ENCODE data around the gene PSMD5.
A peak's percentile ranks its signal among the peaks of the same experiment; 100 is the strongest.

PSMD5 gene

DNA sequence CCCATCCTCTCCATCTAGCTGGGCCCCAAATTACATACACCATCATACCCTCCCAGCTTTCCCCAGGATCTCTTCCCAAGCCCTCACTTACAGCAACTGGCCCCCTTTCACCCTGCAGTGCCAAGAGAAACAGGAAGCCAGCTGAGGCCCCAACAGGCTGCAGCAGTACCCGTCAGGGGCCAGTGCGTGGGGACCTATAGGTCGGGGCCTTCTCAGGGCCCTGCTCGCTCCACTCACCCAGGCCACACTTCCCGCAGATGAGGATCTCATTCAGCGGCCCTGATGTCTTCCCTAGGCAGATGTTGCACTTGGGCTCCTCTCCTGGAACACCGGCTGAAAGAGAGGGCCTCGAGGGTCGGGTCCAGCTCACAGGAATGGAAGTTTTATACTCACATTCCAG, 27.5 kb upstream of the PSMD5 start:
- H3K27me3 ChIP-seq (ENCODE audit: insufficient read depth, low read length, poor library complexity, severe bottlenecking) = no peaks in the 10 kb centered on the region
- TF ChIP-seq, protein P1, sequence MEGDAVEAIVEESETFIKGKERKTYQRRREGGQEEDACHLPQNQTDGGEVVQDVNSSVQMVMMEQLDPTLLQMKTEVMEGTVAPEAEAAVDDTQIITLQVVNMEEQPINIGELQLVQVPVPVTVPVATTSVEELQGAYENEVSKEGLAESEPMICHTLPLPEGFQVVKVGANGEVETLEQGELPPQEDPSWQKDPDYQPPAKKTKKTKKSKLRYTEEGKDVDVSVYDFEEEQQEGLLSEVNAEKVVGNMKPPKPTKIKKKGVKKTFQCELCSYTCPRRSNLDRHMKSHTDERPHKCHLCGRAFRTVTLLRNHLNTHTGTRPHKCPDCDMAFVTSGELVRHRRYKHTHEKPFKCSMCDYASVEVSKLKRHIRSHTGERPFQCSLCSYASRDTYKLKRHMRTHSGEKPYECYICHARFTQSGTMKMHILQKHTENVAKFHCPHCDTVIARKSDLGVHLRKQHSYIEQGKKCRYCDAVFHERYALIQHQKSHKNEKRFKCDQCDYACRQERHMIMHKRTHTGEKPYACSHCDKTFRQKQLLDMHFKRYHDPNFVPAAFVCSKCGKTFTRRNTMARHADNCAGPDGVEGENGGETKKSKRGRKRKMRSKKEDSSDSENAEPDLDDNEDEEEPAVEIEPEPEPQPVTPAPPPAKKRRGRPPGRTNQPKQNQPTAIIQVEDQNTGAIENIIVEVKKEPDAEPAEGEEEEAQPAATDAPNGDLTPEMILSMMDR (conservative IDR thresholded peaks at IDR 0.05; ENCODE audit: low read length) = no peak
- no peak for TF ChIP-seq EZH2phosphoT487 (IDR thresholded peaks at IDR 0.05; ENCODE audit: borderline replicate concordance)
- H3K79me2 ChIP-seq (ENCODE audit: insufficient read depth, low read length) = peaks cover 96% of the 10 kb centered on the region
- peaks cover 12% of the 10 kb centered on the region for H4K20me1 ChIP-seq (ENCODE audit: insufficient read depth, low read length, poor library complexity, severe bottlenecking)
- no peak overlapping the region for H3K4me3 ChIP-seq (ENCODE audit: low read length, poor library complexity, severe bottlenecking)
- H3F3A ChIP-seq (ENCODE audit: low read depth) = no peaks in the 10 kb centered on the region
- H2AFZ ChIP-seq (ENCODE audit: low read length) = no peak overlapping the region
- H3K4me2 ChIP-seq (ENCODE audit: low read depth, low read length, poor library complexity, severe bottlenecking) = peak overlapping the region; percentile 5
- H3K4me1 ChIP-seq (ENCODE audit: insufficient read depth, low read length, poor library complexity, severe bottlenecking) = peaks cover 53% of the 10 kb centered on the region
- peaks cover 86% of the 10 kb centered on the region for H3K36me3 ChIP-seq (ENCODE audit: insufficient read depth, low read length)
- no peaks in the 10 kb centered on the region for H3K9me2 ChIP-seq (replicated peaks; ENCODE audit: low read depth, low read length)
- no peak overlapping the region for H3K9ac ChIP-seq (ENCODE audit: low read depth, low read length, poor library complexity, severe bottlenecking)
- H3K9me3 ChIP-seq (ENCODE audit: insufficient read depth, low read depth, low read length) = no peaks in the 10 kb centered on the region

DNA sequence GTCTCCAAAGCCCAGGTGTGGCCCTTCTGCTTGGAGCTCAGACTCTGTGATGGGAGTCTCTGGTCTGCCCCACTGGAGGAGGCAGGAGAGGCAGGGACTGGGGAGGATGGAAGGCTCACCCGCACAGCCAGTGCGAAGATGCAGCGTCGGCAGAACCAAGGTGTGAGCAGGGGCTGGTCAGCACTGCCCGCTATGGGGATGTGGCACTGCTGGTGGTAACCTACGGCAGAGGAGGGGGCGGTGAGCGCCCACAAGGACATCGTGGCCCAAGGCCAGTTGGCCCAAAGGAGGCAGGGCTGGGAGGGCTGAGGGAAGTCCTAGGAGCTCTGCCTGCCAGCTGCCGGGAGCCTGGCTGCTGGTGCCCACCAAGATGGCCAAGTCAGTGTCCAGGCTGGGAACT, 27.0 kb upstream of the PSMD5 start:
- peaks cover 48% of the 10 kb centered on the region for H3K4me1 ChIP-seq (ENCODE audit: insufficient read depth, low read length, poor library complexity, severe bottlenecking)
- H3K4me2 ChIP-seq (ENCODE audit: low read depth, low read length, poor library complexity, severe bottlenecking) = peak overlapping the region; percentile 5

DNA sequence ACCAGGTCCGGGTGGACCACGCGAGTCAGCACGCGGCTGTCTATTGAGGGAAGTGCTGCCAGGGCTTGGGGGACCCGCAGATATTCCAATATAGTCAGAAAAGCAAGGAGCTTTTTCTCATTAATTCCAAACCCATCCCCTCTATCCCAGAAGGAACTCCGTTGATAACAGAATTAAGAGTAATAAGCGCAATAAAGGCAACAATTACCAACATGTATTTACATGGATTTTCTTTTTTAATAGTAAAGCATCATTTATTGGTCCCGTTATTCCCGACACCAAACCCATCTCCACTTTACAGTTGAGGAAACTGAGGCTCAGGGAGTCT, 26.6 kb upstream of the PSMD5 start:
- no peak overlapping the region for H2AFZ ChIP-seq (ENCODE audit: low read length)
- TF ChIP-seq EZH2phosphoT487 (IDR thresholded peaks at IDR 0.05; ENCODE audit: borderline replicate concordance) = no peak
- TF ChIP-seq, protein P1 (conservative IDR thresholded peaks at IDR 0.05; ENCODE audit: low read length) = no peak
- peaks cover 44% of the 10 kb centered on the region for H3K4me1 ChIP-seq (ENCODE audit: insufficient read depth, low read length, poor library complexity, severe bottlenecking)
- H3K4me2 ChIP-seq (ENCODE audit: low read depth, low read length, poor library complexity, severe bottlenecking) = no peak overlapping the region
- H3F3A ChIP-seq (ENCODE audit: low read depth) = no peaks in the 10 kb centered on the region
- H3K36me3 ChIP-seq (ENCODE audit: insufficient read depth, low read length) = peaks cover 85% of the 10 kb centered on the region
- no peaks in the 10 kb centered on the region for H3K9me2 ChIP-seq (replicated peaks; ENCODE audit: low read depth, low read length)
- no peak overlapping the region for H3K9ac ChIP-seq (ENCODE audit: low read depth, low read length, poor library complexity, severe bottlenecking)
- no peak overlapping the region for H3K4me3 ChIP-seq (ENCODE audit: low read length, poor library complexity, severe bottlenecking)
- H4K20me1 ChIP-seq (ENCODE audit: insufficient read depth, low read length, poor library complexity, severe bottlenecking) = peaks cover 5% of the 10 kb centered on the region
- H3K27me3 ChIP-seq (ENCODE audit: insufficient read depth, low read length, poor library complexity, severe bottlenecking) = no peaks in the 10 kb centered on the region
- no peaks in the 10 kb centered on the region for H3K9me3 ChIP-seq (ENCODE audit: insufficient read depth, low read depth, low read length)
- peaks cover 89% of the 10 kb centered on the region for H3K79me2 ChIP-seq (ENCODE audit: insufficient read depth, low read length)

More for the DNA sequence above, 27.0 kb upstream of the PSMD5 start:
- no peak overlapping the region for H3K9ac ChIP-seq (ENCODE audit: low read depth, low read length, poor library complexity, severe bottlenecking)
- H3K9me3 ChIP-seq (ENCODE audit: insufficient read depth, low read depth, low read length) = no peaks in the 10 kb centered on the region
- H3K9me2 ChIP-seq (replicated peaks; ENCODE audit: low read depth, low read length) = no peaks in the 10 kb centered on the region
- peaks cover 93% of the 10 kb centered on the region for H3K79me2 ChIP-seq (ENCODE audit: insufficient read depth, low read length)
- no peak for TF ChIP-seq EZH2phosphoT487 (IDR thresholded peaks at IDR 0.05; ENCODE audit: borderline replicate concordance)
- TF ChIP-seq, protein P1 (conservative IDR thresholded peaks at IDR 0.05; ENCODE audit: low read length) = no peak
- H3K36me3 ChIP-seq (ENCODE audit: insufficient read depth, low read length) = peaks cover 88% of the 10 kb centered on the region
- H2AFZ ChIP-seq (ENCODE audit: low read length) = no peak overlapping the region
- H3F3A ChIP-seq (ENCODE audit: low read depth) = no peaks in the 10 kb centered on the region
- H3K4me3 ChIP-seq (ENCODE audit: low read length, poor library complexity, severe bottlenecking) = no peak overlapping the region
- H4K20me1 ChIP-seq (ENCODE audit: insufficient read depth, low read length, poor library complexity, severe bottlenecking) = peaks cover 9% of the 10 kb centered on the region
- H3K27me3 ChIP-seq (ENCODE audit: insufficient read depth, low read length, poor library complexity, severe bottlenecking) = no peaks in the 10 kb centered on the region
